Measurements from ENCODE around the gene MYO18B.

The MYO18B gene

GRCh38 chr22:25908755-25909154 is 166.8 kb downstream of the MYO18B start:
- H3K4me1 Mint-ChIP-seq (ENCODE audit: low read depth), result no peaks in the 10 kb centered on the region
- no peak overlapping the region for H3K4me3 Mint-ChIP-seq
- H3K27me3 Mint-ChIP-seq, result peaks cover 10% of the 10 kb centered on the region
- no peaks in the 10 kb centered on the region for H3K36me3 Mint-ChIP-seq
- H3K27ac Mint-ChIP-seq, result no peak overlapping the region
- H3K9me3 Mint-ChIP-seq (ENCODE audit: low read depth), result no peaks in the 10 kb centered on the region

GRCh38 chr22:25909614-25910387 is 167.8 kb downstream of the MYO18B start:
- H3K4me3 Mint-ChIP-seq, result no peak overlapping the region
- H3K27me3 Mint-ChIP-seq, result peaks cover 5% of the 10 kb centered on the region
- H3K36me3 Mint-ChIP-seq, result no peaks in the 10 kb centered on the region
- no peak overlapping the region for H3K27ac Mint-ChIP-seq
- no peaks in the 10 kb centered on the region for H3K9me3 Mint-ChIP-seq (ENCODE audit: low read depth)
- H3K4me1 Mint-ChIP-seq (ENCODE audit: low read depth), result no peaks in the 10 kb centered on the region

GRCh38 chr22:25911243-25911972 is 169.4 kb downstream of the MYO18B start:
- Mint-ChIP-seq H3K4me1 (ENCODE audit: low read depth) (no peaks in the 10 kb centered on the region), H3K27ac (no peak overlapping the region), H3K9me3 (ENCODE audit: low read depth) (no peaks in the 10 kb centered on the region), H3K36me3 (no peaks in the 10 kb centered on the region), H3K27me3 (peaks cover 4% of the 10 kb centered on the region), H3K4me3 (no peak overlapping the region)

- Mint-ChIP-seq H3K27ac (no peak overlapping the region), H3K9me3 (ENCODE audit: low read depth) (peaks cover 4% of the 10 kb centered on the region), H3K27me3 (peaks cover 20% of the 10 kb centered on the region), H3K4me3 (no peak overlapping the region), H3K4me1 (ENCODE audit: low read depth) (no peaks in the 10 kb centered on the region), H3K36me3 (no peaks in the 10 kb centered on the region)
Measured at GRCh38 chr22:25919452-25919851, 177.5 kb downstream of the MYO18B start.

GRCh38 chr22:25922141-25922540 is 180.2 kb downstream of the MYO18B start:
- H3K4me1 Mint-ChIP-seq (ENCODE audit: low read depth), result no peaks in the 10 kb centered on the region
- H3K27me3 Mint-ChIP-seq, result peaks cover 21% of the 10 kb centered on the region
- peaks cover 4% of the 10 kb centered on the region for H3K9me3 Mint-ChIP-seq (ENCODE audit: low read depth)
- no peak overlapping the region for H3K4me3 Mint-ChIP-seq
- H3K27ac Mint-ChIP-seq, result no peak overlapping the region
- H3K36me3 Mint-ChIP-seq, result no peaks in the 10 kb centered on the region

GRCh38 chr22:25923914-25924313 is 181.9 kb downstream of the MYO18B start:
- no peaks in the 10 kb centered on the region for H3K36me3 Mint-ChIP-seq
- H3K4me1 Mint-ChIP-seq (ENCODE audit: low read depth), result no peaks in the 10 kb centered on the region
- peaks cover 24% of the 10 kb centered on the region for H3K27me3 Mint-ChIP-seq
- H3K27ac Mint-ChIP-seq, result no peak overlapping the region
- H3K4me3 Mint-ChIP-seq, result no peak overlapping the region
- peaks cover 7% of the 10 kb centered on the region for H3K9me3 Mint-ChIP-seq (ENCODE audit: low read depth)

GRCh38 chr22:25928038-25928437 is 186.1 kb downstream of the MYO18B start:
- Mint-ChIP-seq H3K27ac (no peak overlapping the region), H3K36me3 (no peaks in the 10 kb centered on the region), H3K4me3 (no peak overlapping the region), H3K4me1 (ENCODE audit: low read depth) (no peaks in the 10 kb centered on the region), H3K27me3 (peaks cover 15% of the 10 kb centered on the region), H3K9me3 (ENCODE audit: low read depth) (peaks cover 12% of the 10 kb centered on the region)

GRCh38 chr22:25929321-25929878 is 187.4 kb downstream of the MYO18B start:
- Mint-ChIP-seq H3K27me3 (peaks cover 15% of the 10 kb centered on the region), H3K36me3 (peaks cover 2% of the 10 kb centered on the region), H3K9me3 (ENCODE audit: low read depth) (peaks cover 23% of the 10 kb centered on the region), H3K4me1 (ENCODE audit: low read depth) (no peaks in the 10 kb centered on the region), H3K27ac (no peak overlapping the region), H3K4me3 (no peak overlapping the region)

GRCh38 chr22:25930083-25930482 is 188.1 kb downstream of the MYO18B start:
- Mint-ChIP-seq H3K4me1 (ENCODE audit: low read depth) (no peaks in the 10 kb centered on the region), H3K27me3 (peaks cover 19% of the 10 kb centered on the region), H3K4me3 (no peak overlapping the region), H3K36me3 (peaks cover 2% of the 10 kb centered on the region), H3K9me3 (ENCODE audit: low read depth) (peaks cover 24% of the 10 kb centered on the region), H3K27ac (no peak overlapping the region)

GRCh38 chr22:25930788-25931310 is 188.9 kb downstream of the MYO18B start:
- H3K36me3 Mint-ChIP-seq, result peaks cover 2% of the 10 kb centered on the region
- no peaks in the 10 kb centered on the region for H3K4me1 Mint-ChIP-seq (ENCODE audit: low read depth)
- H3K27ac Mint-ChIP-seq, result no peak overlapping the region
- H3K4me3 Mint-ChIP-seq, result no peak overlapping the region
- peaks cover 23% of the 10 kb centered on the region for H3K27me3 Mint-ChIP-seq
- peaks cover 24% of the 10 kb centered on the region for H3K9me3 Mint-ChIP-seq (ENCODE audit: low read depth)

- Mint-ChIP-seq H3K4me3 (no peak overlapping the region), H3K4me1 (ENCODE audit: low read depth) (no peaks in the 10 kb centered on the region), H3K9me3 (ENCODE audit: low read depth) (peaks cover 17% of the 10 kb centered on the region), H3K27ac (no peak overlapping the region), H3K36me3 (peaks cover 2% of the 10 kb centered on the region), H3K27me3 (peaks cover 24% of the 10 kb centered on the region)
Measured at GRCh38 chr22:25933158-25933788, 191.3 kb downstream of the MYO18B start.

- peaks cover 2% of the 10 kb centered on the region for H3K36me3 Mint-ChIP-seq
- no peak overlapping the region for H3K4me3 Mint-ChIP-seq
- H3K27me3 Mint-ChIP-seq, result peaks cover 24% of the 10 kb centered on the region
- peaks cover 17% of the 10 kb centered on the region for H3K9me3 Mint-ChIP-seq (ENCODE audit: low read depth)
- no peak overlapping the region for H3K27ac Mint-ChIP-seq
- no peaks in the 10 kb centered on the region for H3K4me1 Mint-ChIP-seq (ENCODE audit: low read depth)
Measured at GRCh38 chr22:25935266-25936058, 193.5 kb downstream of the MYO18B start.

- H3K4me3 Mint-ChIP-seq, result no peak overlapping the region
- H3K27me3 Mint-ChIP-seq, result peaks cover 28% of the 10 kb centered on the region
- no peak overlapping the region for H3K27ac Mint-ChIP-seq
- peaks cover 2% of the 10 kb centered on the region for H3K36me3 Mint-ChIP-seq
- H3K9me3 Mint-ChIP-seq (ENCODE audit: low read depth), result peaks cover 12% of the 10 kb centered on the region
- no peaks in the 10 kb centered on the region for H3K4me1 Mint-ChIP-seq (ENCODE audit: low read depth)
Measured at GRCh38 chr22:25938151-25938550, 196.2 kb downstream of the MYO18B start.

- H3K4me1 Mint-ChIP-seq (ENCODE audit: low read depth), result no peaks in the 10 kb centered on the region
- H3K36me3 Mint-ChIP-seq, result no peaks in the 10 kb centered on the region
- H3K27ac Mint-ChIP-seq, result no peak overlapping the region
- peaks cover 1% of the 10 kb centered on the region for H3K9me3 Mint-ChIP-seq (ENCODE audit: low read depth)
- H3K27me3 Mint-ChIP-seq, result peaks cover 20% of the 10 kb centered on the region
- H3K4me3 Mint-ChIP-seq, result no peak overlapping the region
Measured at GRCh38 chr22:25939384-25939783, 197.4 kb downstream of the MYO18B start.

Measured in activated naive CD8-positive, alpha-beta T cell (primary cell).